CD4-positive, alpha-beta T cell treated with Interleukin-21 for 1 hour (primary cell): ENCODE data around the gene ALDOA.

Experiments
- DNase-seq: peaks from one replicate; pipeline ENCODE4 v3.0.0-alpha.2; 2020

ALDOA gene

DNA sequence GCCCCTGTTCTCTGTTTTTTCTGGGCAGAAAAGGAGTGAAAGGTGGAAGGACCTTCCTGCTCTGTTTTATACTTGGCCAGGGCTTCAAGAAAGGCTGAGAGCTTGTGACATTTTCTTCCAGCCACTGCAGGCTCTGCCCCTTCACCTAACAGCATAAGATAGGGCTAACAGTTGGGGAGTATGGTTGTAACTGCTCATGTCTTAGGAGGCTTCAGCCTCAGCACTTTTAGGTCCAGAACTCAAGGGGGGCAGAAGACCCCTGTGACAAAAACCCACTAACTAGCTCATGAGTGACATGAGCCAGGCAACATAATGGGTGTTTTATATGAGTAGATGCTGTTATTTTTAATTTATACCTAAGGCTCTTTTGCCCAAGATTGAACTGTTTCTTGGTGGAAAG lies 4.9 kb downstream of the ALDOA start:
- no peak for DNase-seq

DNA sequence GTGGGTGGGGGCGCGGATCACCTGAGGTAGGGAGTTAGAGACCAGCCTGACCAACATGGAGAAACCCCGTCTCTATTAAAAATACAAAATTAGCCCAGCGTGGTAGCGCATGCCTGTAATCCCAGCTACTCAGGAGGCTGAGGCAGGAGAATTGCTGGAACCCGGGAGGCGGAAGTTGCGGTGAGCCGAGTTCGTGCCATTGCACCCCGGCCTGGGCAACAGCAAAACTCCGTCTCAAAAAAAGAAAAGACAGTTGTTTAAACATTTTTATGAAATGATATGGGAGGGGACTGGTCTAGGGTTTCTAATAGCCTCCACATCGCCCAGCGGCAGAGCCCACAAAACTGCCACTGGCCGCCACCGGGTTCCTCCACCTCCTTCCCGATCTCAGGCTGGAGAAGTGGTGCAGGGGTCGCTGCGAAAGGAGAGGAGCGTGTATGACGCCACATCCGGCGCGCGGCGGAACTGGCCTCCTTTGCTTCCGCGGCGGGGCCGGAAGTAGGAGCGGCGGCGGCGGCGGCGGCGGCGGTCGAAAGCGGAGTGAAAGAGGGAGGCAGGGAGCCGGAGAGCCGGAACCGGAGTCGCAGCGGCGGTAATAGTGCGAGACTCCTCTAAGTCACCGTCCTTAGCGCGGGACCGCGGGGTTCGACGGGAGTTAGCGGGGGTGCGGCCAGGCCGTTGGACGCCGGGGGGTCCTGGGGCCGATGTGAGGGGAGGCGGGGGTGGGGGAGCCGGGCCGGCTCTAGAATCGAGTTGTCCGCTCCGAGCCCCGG lies 10.1 kb downstream of the ALDOA start, which contains the start of gene PPP4C:
PPP4C (plus strand) TSS at position 492 of the 773 bp plus-strand sequence. CDS start 384 bp downstream, outside the sequence.
- DNase-seq: peak; percentile 90

DNA sequence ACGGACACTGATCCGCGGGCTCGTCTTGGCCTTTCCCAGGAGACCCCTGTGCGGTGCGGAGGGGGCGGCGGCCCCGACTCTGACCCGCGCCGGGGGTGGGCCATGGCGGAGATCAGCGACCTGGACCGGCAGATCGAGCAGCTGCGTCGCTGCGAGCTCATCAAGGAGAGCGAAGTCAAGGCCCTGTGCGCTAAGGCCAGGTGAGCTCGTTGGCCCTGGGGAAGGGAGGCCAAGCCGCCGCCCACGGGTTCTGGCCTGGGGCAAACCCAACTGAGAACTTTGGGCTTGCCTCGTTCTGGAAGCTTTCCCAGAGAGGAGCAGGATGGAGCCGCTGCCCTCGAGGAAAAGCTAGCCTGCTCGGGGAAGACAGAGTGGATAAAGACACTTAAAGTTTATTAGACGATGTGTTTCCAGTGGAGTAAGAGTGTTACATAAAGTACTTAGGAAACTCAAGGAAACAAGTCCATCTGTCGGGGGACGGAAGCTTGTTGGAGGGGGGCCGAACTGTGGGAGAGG lies 10.8 kb downstream of the ALDOA start:
- DNase-seq: peak; percentile 22

DNA sequence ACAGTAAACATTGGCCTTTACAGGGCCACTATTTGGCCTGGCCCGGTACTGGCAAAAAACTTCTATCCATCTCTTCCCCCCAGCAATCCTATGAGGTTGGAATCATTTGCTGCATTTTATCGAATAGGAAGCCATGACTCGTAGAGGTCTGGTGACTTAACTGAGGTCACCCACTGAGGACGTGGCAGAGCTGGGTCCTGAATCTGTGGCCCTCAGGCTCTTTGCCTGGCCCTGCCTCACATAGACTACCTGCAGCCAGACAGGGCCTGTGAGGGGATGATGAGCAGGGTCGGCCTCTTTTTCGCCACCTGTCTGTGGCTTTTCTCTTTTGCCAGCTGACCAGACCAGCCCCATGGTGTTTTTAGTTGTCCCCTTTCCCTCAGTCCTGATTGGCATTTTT lies 12.1 kb downstream of the ALDOA start:
- DNase-seq: no peak

DNA sequence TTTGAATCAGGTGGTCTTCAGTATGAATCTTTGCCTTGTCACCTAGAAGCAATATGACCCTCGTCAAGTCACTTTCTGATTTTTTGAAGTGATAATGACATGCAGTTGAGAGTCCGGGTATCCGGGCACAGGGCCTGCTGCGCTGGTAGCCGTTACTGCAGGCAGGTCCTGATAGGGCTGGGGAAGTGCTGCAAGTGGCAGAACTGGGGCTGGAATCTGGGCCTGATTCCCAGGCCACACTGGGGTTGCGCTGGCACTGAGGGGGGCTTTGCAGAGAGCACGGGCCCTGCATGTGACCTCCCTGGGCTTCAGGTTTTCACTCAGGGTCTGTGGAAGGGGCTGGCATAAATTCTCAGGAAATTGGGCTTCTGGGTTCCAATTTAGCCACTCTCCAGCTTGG lies 13.2 kb downstream of the ALDOA start:
- no peak for DNase-seq

DNA sequence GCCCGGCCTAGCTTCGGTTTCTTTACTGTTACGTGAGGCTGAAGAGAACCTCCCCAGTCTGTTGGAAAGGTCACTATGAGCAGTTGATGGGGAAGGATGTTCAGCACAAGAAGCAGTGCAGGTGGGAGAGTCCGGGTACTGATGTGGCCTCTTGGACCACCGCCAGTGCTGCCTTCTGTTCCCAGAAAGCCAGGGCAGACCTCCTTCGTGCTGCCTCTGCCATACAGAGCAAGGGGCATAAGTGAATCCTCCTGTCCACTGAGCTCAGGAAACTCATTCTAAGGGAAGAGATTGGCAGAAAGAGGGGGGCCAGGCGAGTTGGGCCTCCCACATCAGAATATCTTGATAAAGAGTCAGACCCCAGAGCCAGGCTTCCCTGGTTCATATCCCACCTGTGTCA lies 13.9 kb downstream of the ALDOA start:
- no peak for DNase-seq

DNA sequence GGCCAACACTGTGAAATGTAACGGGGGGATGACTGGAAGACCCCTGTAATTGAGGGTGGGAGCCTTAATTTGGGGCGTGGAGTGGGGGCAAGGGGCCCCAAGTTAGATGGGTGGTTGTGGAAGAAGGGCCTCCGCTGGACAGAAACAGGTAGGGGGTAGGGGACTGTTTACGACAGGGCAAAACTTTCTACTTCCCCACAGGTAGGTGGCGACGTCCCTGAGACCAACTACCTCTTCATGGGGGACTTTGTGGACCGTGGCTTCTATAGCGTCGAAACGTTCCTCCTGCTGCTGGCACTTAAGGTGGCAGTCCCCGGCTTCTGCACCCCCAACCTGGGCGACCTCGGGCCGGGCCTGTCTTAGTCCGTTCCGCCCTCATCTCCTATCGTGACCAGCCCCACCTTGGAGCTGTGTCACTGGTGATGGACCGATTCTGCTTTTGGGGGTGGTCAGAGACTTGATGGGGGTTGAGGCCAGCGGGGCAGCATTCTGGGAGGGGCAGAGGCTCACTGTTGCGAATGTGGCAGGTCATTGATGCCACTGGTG lies 17.1 kb downstream of the ALDOA start:
- no peak for DNase-seq

DNA sequence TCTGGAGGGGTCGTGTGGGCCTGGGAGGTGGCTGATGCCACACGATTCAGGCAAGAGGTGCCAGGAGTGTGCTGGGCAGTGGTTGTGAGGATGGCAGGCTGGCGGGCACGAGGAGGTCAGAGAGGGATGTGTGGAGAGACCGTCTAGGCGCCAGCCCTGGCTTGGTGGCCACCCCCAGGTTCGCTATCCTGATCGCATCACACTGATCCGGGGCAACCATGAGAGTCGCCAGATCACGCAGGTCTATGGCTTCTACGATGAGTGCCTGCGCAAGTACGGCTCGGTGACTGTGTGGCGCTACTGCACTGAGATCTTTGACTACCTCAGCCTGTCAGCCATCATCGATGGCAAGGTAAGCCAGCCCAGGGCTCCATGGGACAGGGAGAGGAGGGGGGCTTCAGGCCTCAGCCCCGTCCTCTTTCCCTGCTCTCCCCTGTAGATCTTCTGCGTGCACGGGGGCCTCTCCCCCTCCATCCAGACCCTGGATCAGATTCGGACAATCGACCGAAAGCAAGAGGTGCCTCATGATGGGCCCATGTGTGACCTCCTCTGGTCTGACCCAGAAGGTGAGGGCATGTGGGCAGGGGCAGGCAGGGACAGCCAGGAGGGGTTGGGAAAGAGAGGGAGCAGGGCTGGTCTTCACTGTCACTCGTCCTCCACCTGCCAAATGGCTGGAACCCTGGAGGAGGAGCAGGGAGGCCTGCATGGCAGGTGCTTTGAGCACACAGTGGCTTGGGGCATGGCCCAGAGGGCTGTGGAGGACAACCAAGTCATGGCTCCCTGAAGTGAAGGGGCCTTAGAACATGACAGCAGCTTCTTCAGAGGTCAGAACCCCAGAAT lies 17.9 kb downstream of the ALDOA start:
- DNase-seq: no peak

DNA sequence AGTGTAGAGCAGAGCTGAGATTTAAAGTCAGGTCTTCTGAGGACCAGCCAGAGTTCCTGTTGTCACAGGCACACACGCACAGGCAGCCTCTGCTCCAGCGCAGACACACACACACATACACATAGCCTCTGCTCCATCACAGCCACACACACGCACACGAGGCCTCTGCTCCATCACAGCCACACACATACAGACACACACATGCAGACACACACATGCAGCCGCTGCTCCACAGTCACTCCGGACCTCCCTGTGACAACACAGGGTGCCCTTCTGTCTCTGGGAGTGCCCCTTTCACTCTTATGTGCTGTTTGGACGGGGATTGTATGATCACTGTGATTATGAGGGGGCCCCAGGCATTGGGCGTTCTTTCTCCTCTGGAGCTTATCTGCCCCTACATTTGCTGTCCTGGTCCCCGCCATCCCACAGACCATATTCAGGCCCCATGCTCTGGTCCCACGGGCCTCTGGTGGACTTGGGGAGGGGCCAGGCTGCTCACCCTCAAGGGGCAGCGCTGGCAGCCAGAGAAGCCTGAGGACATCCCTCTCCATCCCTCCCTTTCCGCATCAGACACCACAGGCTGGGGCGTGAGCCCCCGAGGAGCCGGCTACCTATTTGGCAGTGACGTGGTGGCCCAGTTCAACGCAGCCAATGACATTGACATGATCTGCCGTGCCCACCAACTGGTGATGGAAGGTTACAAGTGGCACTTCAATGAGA lies 18.7 kb downstream of the ALDOA start:
- DNase-seq: no peak

DNA sequence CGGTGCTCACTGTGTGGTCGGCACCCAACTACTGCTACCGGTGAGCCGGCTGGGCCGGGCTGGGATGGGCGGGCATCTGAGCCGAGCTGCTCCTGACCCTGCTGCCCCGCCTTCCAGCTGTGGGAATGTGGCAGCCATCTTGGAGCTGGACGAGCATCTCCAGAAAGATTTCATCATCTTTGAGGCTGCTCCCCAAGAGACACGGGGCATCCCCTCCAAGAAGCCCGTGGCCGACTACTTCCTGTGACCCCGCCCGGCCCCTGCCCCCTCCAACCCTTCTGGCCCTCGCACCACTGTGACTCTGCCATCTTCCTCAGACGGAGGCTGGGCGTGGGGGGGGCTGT lies 19.2 kb downstream of the ALDOA start:
- DNase-seq: no peak

DNA sequence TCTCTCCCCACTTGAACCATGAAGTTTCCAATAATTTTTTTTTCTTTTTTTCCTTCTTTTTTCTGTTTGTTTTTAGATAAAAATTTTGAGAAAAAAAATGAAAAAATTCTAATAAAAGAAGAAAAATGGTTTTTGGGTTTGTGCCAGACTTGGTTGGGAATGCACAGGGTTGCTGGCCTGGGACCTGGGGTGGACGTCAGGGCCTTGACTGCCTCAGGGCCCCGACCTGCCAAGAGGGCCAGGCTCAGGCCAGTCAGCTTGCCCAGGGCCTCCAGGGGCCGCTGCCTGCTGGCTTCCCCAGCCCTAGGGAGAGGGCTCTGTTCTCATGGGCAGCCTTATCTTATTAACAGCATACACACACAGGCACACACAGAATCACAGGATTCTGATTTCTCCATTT lies 19.7 kb downstream of the ALDOA start:
- DNase-seq: no peak

DNA sequence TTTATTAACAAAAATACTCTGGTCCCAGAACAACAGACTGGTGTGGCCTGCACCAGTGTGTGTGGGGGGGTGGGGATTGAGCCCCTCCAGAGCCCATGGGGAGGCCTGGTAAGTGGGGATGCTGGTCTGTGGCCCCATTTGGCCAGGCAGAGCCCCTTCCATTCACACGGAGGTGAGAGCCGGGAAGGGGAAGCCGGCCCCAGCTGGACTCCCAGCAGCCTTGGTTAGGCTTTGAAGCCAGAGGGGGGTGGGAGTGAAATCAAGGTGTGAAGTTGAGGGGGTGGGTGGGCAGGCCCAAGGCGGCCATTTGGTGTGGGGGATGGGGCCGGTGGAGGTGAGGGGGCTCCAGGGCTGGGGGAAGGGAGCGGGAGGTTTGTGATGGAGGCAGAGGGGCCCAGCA lies 20.3 kb downstream of the ALDOA start:
- no peak for DNase-seq

DNA sequence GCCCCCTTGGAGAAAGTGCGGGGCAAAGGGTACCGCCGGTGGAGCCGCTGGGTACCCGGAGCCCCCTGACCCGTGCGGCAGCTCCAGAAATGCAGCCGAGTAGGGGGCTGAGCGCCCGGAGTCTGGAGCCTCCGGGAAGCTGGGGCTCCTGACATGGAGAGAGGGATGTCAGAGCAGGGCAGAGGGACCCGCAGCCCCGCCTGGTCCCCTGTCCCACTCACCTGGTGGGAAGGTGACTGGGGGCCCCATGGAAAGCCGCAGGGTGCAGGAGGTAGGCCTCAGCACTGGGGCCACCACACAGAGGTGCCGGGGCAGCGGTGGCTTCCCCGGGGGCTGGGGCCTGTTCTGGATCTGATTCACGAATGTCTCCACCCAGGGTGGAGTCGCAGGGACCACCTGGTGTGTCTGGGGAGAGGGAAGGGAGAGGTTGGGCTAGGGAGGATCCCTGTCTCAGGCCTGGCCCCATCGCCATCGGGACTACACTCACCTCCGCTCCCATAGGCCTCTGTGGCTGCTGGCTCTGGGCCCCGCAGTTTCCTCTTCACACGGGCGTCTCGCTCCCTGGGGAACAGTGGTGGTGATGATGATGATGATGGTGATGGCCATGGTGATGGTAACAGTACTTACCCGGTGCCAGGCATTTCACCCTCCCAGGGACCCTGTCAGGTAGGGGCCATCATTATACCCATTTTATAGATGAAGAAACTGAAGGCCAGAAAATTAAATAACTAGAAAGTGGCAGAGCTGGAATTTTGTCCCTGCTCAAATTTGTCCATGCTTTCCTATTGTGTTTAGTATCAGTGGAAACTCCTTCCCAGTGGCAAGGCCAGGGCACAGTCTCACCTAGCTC lies 21.0 kb downstream of the ALDOA start:
- DNase-seq: no peak

DNA sequence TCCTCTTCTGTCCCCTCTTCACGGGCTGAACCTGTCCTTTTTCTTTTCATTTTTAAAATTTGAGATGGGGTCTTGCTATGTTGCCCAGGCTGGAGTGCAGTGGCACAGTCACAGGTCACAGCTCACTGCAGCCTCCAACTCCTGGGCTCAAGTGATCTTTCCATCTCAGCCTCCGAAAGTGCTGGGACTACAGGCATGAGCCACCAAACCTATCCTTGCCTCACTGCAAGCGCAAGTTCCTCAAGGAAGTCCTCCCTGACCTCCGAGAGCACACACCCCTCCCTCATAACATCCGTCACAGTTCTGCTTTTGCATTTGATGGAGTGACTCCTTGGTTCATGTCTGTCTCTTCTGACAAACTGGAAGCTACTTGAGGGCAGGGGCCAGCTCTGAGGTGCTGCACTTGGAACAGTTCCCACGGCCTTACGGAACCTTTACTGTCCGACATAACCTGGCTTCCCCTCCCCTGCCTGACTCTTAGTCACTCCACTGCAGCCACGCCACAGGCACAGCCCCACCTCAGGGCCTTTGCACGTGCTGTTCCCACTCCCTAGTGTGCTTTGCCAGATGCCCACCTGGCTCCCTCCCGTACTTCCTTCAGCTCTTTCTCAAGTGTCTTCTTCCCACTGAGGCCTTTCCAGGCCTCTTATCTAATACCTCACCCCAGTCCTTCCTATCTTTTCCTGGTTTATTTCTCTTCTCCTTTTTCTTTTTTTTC lies 21.8 kb downstream of the ALDOA start:
- no peak for DNase-seq

DNA sequence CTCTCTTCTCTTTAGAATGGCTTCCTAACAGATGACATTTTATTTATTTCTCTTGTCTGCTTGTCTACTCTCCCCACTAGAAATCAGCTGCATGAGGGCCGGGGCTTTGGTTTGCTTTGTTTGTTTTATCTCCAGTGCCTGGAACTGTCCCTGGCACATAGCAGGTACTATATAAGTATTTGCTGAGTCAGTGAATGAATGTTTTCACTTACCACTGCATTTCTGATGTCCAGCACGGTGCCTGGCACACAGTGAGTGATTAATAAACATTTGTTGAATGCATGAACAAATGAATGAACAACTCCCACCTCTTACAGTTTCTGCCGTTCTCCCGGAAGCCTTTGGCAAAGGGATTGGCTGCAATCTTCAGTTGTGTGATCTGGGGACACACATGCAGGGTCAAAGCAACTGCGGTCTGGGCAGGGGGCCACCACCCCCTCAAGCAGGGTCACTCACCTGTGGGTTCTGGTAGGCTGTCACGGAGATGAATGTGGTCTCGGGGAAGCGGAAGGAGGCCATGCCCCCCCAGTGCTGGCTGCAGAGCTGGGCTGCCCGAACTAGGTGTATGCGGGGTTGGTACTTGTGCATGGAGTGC lies 22.8 kb downstream of the ALDOA start:
- DNase-seq: no peak

DNA sequence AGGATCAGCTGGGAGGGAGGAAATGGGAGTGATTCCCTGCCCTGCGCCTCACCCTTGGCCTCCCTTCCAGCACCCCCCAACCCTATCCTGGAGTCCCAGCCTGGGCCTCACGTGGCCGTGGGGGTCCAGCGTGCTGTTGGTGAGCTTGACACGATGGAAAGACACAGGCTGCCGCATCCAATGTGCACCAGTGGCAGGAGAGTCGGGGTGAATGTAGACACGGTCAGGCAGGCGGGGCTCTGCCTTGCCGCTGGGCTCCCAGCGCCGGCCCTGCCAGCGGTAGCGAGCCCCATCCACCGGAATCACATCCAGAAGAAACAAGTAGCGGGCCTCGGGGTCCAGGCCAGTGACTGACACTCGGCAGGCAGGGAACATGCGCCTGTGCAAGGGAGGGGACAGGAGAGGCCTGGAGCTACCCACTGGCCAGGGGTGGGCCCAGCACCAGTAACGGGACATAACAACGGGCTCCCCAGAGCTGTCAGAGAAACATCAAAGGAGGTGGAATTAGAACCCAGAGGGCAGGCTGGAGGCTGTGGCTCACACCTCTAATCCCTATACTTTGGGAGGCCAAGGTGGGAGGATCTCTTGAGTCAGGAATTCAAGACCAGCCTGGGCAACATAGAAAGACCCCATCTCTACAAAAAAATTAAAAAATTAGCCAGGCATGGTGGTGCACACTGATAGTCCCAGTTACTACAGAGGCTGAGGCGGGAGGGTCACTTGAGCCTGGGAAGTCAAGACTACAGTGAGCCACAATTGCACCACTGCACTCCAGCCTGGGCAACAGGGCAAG lies 23.5 kb downstream of the ALDOA start:
- no peak for DNase-seq

DNA sequence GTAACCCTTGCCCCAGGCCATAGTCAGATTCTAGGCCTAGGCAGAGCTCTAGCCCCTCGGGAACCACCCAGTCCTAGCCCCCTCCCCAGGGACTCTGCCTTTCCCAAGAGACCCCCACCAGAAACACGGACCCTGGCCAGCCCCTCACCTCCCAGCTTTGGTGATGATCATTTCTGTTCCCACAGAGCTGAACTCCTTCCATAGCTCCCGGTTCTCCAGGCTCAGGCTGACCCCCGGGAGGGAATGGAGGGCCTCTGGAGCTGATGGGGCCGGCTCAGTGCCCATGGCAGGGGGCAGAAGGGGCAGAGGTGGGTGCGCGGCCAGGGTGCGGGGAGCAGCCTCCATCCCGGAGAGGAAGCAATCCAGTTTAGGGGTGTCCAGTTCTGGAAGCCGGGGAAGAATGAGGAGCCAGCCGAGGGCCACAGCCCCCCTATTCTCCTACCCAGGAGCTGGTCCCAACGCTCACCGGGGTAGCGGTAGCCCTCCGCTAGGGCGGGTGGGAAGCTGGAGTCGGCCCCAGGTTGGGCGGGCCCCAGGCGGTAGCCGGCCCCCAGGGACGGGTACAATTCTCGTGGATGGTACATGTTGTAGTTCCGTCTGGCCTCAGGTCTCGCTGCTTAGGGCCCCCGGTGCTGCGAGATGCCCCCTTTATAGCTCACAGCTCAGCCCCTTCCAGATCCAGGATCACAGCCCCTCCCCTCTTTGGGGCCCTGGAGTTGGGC lies 25.2 kb downstream of the ALDOA start:
- no peak for DNase-seq

DNA sequence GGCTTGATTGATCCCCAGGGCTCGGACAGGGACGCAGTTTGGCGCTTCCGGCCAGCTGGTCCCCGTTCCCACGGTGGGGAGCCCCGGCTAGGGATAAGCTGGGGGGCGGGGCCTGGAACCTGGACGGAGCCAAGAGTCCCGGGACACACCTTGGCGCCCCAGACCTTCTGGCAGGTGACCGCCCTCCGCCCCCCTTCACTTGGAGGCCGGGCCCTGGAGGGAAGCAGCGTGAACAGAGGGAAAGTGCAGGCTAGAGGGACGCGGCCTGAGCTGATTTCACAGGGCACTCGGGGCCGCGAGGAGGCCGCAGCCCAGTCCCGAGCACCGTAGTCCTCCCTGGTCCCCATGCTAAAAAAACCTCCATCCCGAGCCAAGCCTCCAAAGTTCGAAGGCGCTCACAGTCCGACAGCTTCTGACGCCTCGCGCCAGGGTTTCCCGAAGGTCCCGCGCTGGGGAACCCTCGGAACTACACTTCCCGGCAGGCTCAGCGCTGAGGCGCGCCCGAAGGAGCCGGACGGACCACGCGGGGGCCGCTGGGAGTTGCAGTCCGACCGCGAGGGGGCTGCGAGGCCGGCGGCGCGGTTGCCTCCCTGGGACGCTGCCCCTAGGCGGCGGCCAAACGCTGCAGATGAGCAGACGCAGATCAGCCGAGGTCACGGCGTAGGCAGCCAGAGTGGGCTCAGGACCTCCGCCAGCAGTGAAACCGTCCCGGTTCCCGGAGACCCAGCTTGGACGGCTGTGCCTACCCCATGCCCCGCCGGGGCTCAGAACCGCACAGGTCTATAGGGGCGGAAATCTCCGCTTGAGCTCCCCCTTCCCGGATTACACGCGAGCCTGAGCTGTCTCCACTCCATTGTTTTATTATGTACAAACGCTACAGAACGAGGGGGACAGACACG lies 26.2 kb downstream of the ALDOA start, which contains the start of gene TBX6:
TBX6 (minus strand) TSS at position 451 of the 899 bp plus-strand sequence. CDS start 731 bp downstream, outside the sequence.
- DNase-seq: peak; percentile 93
